Natural killer cell (primary cell): ENCODE data around the gene ERI2. TPM values are rescaled to one million over a fixed set of nuclear protein-coding genes. Genes with fewer than 3 reads are reported as not detected.

Experiments
- ATAC-seq, 3 donors: fragments of 150-1000 bp in 2 of 3; fragments of 200-7000 bp in 1 of 3; cut with Tn5 transposase; 1 replicate in 1 of 3; 2 replicates in 2 of 3; pipeline ENCODE4 v1.10.0; 2021; ENCODE audit warnings: mild to moderate bottlenecking in 2 of 3, moderate library complexity in 2 of 3
- DNase-seq, 2 donors: peaks; one replicate each; pipeline versions ENCODE4 v3.0.0 to v3.0.0-alpha.2; 2013 to 2021; ENCODE audit warnings: mixed read lengths in 1 of 2
- H3K27ac ChIP-seq: one replicate; pipeline ENCODE4 v1.5.1; 2013; ENCODE audit warnings: mild to moderate bottlenecking, low read length
- H3K27me3 ChIP-seq: one replicate; pipeline ENCODE4 v1.6.1; 2013; ENCODE audit warnings: low read length; ENCODE audit not compliant: control insufficient read depth, insufficient read depth
- H3K36me3 ChIP-seq: one replicate; pipeline ENCODE4 v1.6.1; 2013; ENCODE audit warnings: low read length; ENCODE audit not compliant: control insufficient read depth, insufficient read depth
- H3K4me1 ChIP-seq: one replicate; pipeline ENCODE4 v1.6.1; 2013; ENCODE audit warnings: low read length; ENCODE audit not compliant: control insufficient read depth, insufficient read depth
- H3K4me3 ChIP-seq: one replicate; pipeline ENCODE4 v1.5.1; 2013; ENCODE audit warnings: low read length
- H3K9me3 ChIP-seq: one replicate; pipeline ENCODE4 v1.6.1; 2013; ENCODE audit warnings: low read length; ENCODE audit not compliant: control insufficient read depth, insufficient read depth
- H3K27ac Mint-ChIP-seq, 2 donors: one replicate each; pipeline ENCODE4 v1.8.0; 2022; ENCODE audit warnings: mild to moderate bottlenecking in 2 of 2, mixed read lengths in 2 of 2, moderate library complexity in 1 of 2
- H3K27me3 Mint-ChIP-seq, 2 donors: one replicate each; pipeline ENCODE4 v1.8.0; 2022; ENCODE audit warnings: low read depth in 2 of 2, mixed read lengths in 2 of 2
- H3K36me3 Mint-ChIP-seq: one replicate; pipeline ENCODE4 v1.8.0; 2022; ENCODE audit warnings: mixed read lengths
- H3K4me1 Mint-ChIP-seq, 2 donors: one replicate each; pipeline ENCODE4 v1.8.0; 2022; ENCODE audit warnings: mixed read lengths in 2 of 2
- H3K4me3 Mint-ChIP-seq: one replicate; pipeline ENCODE4 v1.8.0; 2022; ENCODE audit warnings: mild to moderate bottlenecking, moderate library complexity, mixed read lengths
- H3K9me3 Mint-ChIP-seq, 2 donors: one replicate each; pipeline ENCODE4 v1.8.0; 2022; ENCODE audit warnings: mixed read lengths in 2 of 2
- CTCF ChIP-seq: fragments of 200-600 bp; IDR thresholded peaks from one replicate; pipeline ENCODE4 v1.8.0; 2022; ENCODE audit warnings: antibody characterized with exemption
- WGBS: methylation state at CpG from one replicate; pipeline ENCODE4 v1.1.7; 2013; ENCODE audit warnings: missing lambda C conversion rate; ENCODE audit not compliant: insufficient coverage; 5-methylcytosine and 5-hydroxymethylcytosine counted together
- intact Hi-C: fragments of 100-400 bp; cut with micrococcal nuclease; formaldehyde crosslinking; loops from one replicate; pipeline ENCODE4 v1.14.2; 2022
- total RNA-seq, 4 donors: library from RNA; stranded (reverse); fragments of 120-200 nt in 1 of 4; gene quantifications; one replicate each; pipeline versions ENCODE4 v1.2.3 to v1.2.4, GENCODE V29; 2013 to 2022

Gene ERI2
- total RNA-seq, 3 donors from 2014 or later (not counting 1 experiment from before 2014, with no cell fraction given) = 2.4 to 3.5 (median 2.8) TPM

GRCh38 chr16:20763461-20764232 is 42.6 kb downstream of the ERI2 start, which contains the start of gene ACSM3:
Gene ACSM3, plus strand, starts transcription at chr16:20764014. Its CDS starts 6,021 bp downstream, at chr16:20770035.
- ATAC-seq (peak; percentile 96 to 98 (median 97)), DNase-seq (peak; percentile 47 to 86)
- Histone ChIP-seq H3K4me1 (peaks cover 4% of the 10 kb centered on the region), H3K9me3 (no peaks in the 10 kb centered on the region), H3K27ac (peak within 1 kb of the TSS; percentile 76), H3K27me3 (no peaks in the 10 kb centered on the region), H3K4me3 (peak within 1 kb of the TSS; percentile 45), H3K36me3 (no peaks in the 10 kb centered on the region)
- H3K4me1 Mint-ChIP-seq = peaks cover 15 to 24% of the 10 kb centered on the region in 2 donors
- 2% methylated on average over 10 of the region's 10 CpGs for WGBS
- peaks cover 0 to 7% of the 10 kb centered on the region in 2 donors for H3K9me3 Mint-ChIP-seq
- H3K27ac Mint-ChIP-seq = peak within 1 kb of the TSS; percentile 82 to 92
- peak within 1 kb of the TSS; percentile 97 for H3K4me3 Mint-ChIP-seq
- intact Hi-C loops = loop anchor here (1.0 kb wide), 1 partner anchor 22 kb away; the partner anchor contains the start of gene THUMPD1
- TF ChIP-seq CTCF = no peak
- no peaks in the 10 kb centered on the region for H3K27me3 Mint-ChIP-seq
- H3K36me3 Mint-ChIP-seq = no peaks in the 10 kb centered on the region

GRCh38 chr16:20762404-20763123 is 43.7 kb downstream of the ERI2 start:
- intact Hi-C loops = loop anchor here (1.0 kb wide), 1 partner anchor 21 kb away; the partner anchor contains the start of gene THUMPD1
- DNase-seq (no peak), ATAC-seq (no peak)
- Mint-ChIP-seq H3K27ac (peak overlapping the region; percentile 82 to 92), H3K36me3 (no peaks in the 10 kb centered on the region), H3K9me3 (peaks cover 0 to 7% of the 10 kb centered on the region in 2 donors), H3K27me3 (no peaks in the 10 kb centered on the region), H3K4me3 (peak overlapping the region; percentile 97), H3K4me1 (peaks cover 15 to 24% of the 10 kb centered on the region in 2 donors)
- Histone ChIP-seq H3K4me3 (no peak overlapping the region), H3K4me1 (peaks cover 4% of the 10 kb centered on the region), H3K36me3 (no peaks in the 10 kb centered on the region), H3K9me3 (no peaks in the 10 kb centered on the region), H3K27me3 (no peaks in the 10 kb centered on the region), H3K27ac (peak overlapping the region; percentile 76)
- WGBS = 100% methylated on average over 2 of the region's 3 CpGs
- no peak for TF ChIP-seq CTCF

- 100% methylated on average over 1 of the region's 1 CpG for WGBS
- no peak overlapping the region for H3K4me3 Mint-ChIP-seq
- intact Hi-C loops = no loop called here
Observed at GRCh38 chr16:20761175-20761574, 45.1 kb downstream of the ERI2 start.

More at GRCh38 chr16:20761175-20761574, 45.1 kb downstream of the ERI2 start:
- no peak for TF ChIP-seq CTCF
- H3K9me3 Mint-ChIP-seq = peaks cover 0 to 7% of the 10 kb centered on the region in 2 donors
- DNase-seq (no peak), ATAC-seq (no peak)
- Histone ChIP-seq H3K27me3 (no peaks in the 10 kb centered on the region), H3K4me1 (peaks cover 4% of the 10 kb centered on the region), H3K36me3 (no peaks in the 10 kb centered on the region), H3K27ac (no peak overlapping the region), H3K4me3 (no peak overlapping the region), H3K9me3 (no peaks in the 10 kb centered on the region)
- H3K27ac Mint-ChIP-seq = no peak overlapping the region
- H3K4me1 Mint-ChIP-seq = peaks cover 15 to 24% of the 10 kb centered on the region in 2 donors
- no peaks in the 10 kb centered on the region for H3K27me3 Mint-ChIP-seq
- H3K36me3 Mint-ChIP-seq = no peaks in the 10 kb centered on the region
